DMS114 treated with DMSO at 0.1 percent for 48 hours (cell line): ENCODE data around the gene CHRNA3.
A peak's percentile ranks its signal among the peaks of the same experiment; 100 is the strongest.

Experiments
- DNase-seq: peaks from one replicate; lab custom pipeline; 2025; ENCODE audit not compliant: unreplicated experiment; lab: John Stamatoyannopoulos, UW

The CHRNA3 gene

GRCh38 chr15:78637776-78638435 is 17.1 kb upstream of the CHRNA3 start:
- DNase-seq: no peak

- no peak for DNase-seq
These were observed 15.6 kb upstream of the CHRNA3 start for GRCh38 chr15:78636378-78636859.

- no peak for DNase-seq
These were observed 14.6 kb upstream of the CHRNA3 start for GRCh38 chr15:78635346-78635745.

- no peak for DNase-seq
These were observed 13.7 kb upstream of the CHRNA3 start for GRCh38 chr15:78634210-78635145.

GRCh38 chr15:78633348-78633747 is 12.6 kb upstream of the CHRNA3 start:
- DNase-seq: no peak

- no peak for DNase-seq
These were observed 10.3 kb upstream of the CHRNA3 start for GRCh38 chr15:78630886-78631633.

- no peak for DNase-seq
These were observed 8.9 kb upstream of the CHRNA3 start for GRCh38 chr15:78629716-78630065.

- no peak for DNase-seq
These were observed 8.4 kb upstream of the CHRNA3 start for GRCh38 chr15:78629031-78629715.

- DNase-seq: no peak
These were observed 7.4 kb upstream of the CHRNA3 start for GRCh38 chr15:78628227-78628626.

- DNase-seq: no peak
These were observed 6.6 kb upstream of the CHRNA3 start for GRCh38 chr15:78627348-78627747.

- no peak for DNase-seq
These were observed 5.7 kb upstream of the CHRNA3 start for GRCh38 chr15:78626381-78626995.

GRCh38 chr15:78625606-78626280 is 4.9 kb upstream of the CHRNA3 start:
- DNase-seq: no peak

- DNase-seq: no peak
These were observed 4.1 kb upstream of the CHRNA3 start for GRCh38 chr15:78624651-78625590.

GRCh38 chr15:78623786-78624497 is 3.1 kb upstream of the CHRNA3 start:
- DNase-seq: no peak

- DNase-seq: no peak
These were observed 1.1 kb upstream of the CHRNA3 start for GRCh38 chr15:78621810-78622402.

GRCh38 chr15:78620021-78620526 is 722 bp downstream of the CHRNA3 start:
- peak; percentile 54 for DNase-seq
